HG03039 (cell line): ENCODE measurements around the gene XPNPEP1.
A peak's percentile ranks its signal among the peaks of the same experiment; 100 is the strongest.

Source experiments
- ATAC-seq: cut with Tn5 transposase; IDR thresholded peaks from one replicate; pipeline ENCODE4 v1.9.1; 2021; ENCODE audit warnings: mild to moderate bottlenecking, moderate library complexity; ENCODE audit not compliant: unreplicated experiment

XPNPEP1 gene

DNA sequence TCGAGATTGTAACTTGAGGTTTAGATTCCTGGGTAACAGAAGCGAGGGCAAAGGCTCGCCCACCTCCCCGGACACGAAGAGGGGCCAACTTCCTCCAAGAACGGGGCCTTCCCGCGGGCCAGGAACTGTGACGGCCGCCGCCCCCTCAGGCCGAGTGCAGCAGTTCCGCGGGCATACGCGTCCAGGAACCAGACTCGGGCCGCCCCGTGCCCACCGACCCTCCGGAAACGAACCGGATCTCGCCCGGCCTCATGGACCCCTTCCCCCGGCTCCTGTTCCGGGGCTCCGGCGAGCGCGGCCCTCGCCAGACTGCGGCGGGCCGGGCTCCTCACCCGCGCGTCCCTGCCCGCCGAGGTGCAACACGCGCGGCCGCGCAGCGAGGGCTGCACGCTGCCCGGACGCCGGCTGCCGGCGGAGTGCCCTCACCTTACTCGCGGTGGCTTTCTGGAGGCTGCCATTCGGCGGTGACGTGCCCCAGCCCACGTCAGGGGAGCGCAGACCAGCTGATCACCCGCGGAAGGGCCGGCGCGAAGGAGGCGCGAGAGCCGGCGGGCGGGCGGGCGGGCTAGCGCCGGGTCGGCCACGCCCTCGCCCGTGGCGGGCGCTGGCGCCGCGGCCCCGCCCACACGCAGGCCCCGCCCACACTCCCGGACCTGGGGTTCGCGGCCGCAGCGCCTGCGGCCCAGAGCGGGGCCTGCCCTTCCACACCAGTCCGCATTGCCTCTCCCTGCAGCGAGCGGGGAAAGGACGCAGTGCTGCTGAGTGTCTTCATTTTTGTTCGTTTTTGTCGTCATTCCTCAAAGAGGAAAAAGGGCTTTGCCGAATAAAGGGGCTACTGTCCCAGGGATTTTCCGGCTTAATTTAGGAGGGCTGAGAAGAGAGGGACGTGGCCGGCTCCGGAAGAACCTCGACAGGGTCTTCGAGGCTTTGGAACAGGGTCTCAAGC, at the start of gene XPNPEP1:
XPNPEP1 (minus strand) TSS at position 536 of the 946 bp plus-strand sequence; CDS start at position 458, 78 bp downstream.
- ATAC-seq, result peak; percentile 95

DNA sequence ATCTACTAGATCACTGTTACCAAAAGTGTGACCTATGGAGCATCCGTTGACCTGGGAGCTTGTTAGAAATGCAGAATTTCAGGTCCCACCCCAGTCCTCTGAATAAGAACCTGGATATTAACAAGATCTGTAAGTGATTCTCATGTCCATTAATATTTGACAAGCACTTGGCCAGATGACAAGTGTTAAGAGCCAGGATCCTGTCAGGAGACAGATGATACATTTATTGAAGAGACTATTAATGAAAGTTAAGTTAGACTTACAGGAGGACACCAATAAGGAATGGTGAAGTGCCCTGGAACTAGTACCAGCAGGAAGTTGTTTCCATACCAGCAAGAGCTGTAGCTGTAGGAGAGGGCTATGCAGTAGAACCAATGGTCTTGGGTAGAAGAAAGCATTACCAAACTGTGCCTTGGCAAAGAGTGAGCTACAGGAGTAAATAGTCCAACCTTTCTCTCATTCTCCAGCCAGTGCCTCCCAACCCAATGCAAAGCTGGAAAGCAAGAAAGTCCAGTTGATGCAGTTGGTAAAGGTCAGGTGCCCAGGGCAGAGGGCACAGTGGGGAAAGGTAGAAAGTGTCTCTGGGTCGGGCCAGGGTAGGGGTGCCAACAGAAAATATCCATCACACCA, 49.2 kb upstream of the XPNPEP1 start:
- no peak for ATAC-seq

DNA sequence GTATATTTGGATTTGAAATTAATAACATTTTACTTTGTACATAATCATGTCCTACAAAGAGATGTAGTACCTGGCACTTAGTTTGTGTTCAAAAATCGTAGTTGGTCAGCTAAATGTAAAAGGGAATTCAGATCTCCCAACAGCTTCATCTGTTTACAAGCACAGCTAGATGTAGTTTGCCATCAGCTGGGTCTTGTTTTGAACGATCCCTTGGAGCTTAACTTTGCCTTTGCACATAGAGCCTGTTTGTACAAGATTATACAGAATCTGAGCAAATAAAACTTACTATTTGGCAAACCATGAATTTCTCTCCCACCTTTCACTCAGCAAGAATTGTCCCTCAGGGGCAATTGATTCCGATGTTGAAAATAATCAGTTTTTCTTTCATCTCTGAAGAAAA, 48.3 kb upstream of the XPNPEP1 start:
- ATAC-seq, result no peak

DNA sequence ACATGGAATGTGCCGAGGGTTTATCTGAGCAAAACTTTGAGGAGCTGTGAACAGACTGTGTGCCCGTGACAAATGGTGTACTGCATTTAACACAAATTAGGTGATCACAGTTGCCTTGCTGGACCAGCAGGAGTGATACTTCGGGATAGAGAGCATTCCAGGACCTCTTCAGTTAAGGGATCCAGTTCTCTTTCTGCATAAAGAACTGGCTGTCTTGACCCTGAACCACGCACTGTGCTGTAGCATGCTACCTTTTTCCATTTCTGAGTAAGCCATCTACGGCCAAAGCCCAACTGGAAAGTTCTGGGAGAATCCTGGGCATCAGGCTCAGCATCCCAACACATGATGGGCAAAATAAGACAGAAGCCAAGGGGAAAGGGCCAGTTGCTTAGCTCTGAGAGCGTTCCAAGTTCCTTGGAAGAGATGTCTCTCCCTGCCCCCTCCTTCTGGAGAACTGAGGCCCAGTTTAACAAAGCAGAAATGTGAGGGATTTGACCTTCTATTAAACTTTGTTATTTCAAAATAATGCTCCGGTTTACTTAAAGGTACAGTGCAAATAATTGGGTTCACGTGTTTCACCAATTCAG, 46.5 kb upstream of the XPNPEP1 start:
- no peak for ATAC-seq

DNA sequence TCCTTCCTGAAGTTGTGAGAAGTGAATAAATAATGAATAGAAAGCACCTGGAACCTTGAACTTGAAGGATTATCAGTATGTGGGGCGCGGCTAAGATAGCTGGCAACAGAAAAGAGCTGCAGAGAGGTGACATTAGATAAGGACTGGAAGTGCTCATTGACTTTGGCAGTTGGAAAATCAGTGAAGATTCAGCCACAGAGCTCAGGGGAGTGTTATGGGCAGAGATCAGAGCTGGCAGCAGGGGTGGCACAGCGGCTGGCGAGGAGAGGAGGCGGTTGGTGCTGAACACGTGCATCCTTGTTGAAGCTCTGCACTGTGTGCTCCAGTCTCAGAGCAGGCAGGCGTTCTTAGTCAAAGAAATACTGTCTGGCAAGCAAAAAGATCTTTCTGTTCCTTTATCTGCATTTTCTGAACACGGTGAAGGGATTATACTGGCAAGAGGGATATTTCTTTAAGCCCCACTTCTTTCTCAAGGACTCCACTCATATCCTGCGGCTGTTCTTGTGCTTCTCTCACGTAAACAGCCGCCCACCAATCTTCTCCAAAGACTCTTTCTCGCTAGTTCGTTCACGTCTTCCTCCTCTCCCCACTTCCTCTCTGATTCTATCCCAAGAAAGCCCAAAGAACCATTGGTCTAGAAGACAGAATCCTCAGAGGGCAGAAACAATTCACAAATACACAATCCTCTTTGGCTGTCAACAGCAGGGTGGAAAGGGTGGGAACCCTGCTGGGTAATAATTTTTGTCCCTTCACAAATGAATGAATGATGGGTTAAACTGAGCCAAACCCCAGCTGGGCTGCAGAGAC, 45.8 kb upstream of the XPNPEP1 start:
- no peak for ATAC-seq

DNA sequence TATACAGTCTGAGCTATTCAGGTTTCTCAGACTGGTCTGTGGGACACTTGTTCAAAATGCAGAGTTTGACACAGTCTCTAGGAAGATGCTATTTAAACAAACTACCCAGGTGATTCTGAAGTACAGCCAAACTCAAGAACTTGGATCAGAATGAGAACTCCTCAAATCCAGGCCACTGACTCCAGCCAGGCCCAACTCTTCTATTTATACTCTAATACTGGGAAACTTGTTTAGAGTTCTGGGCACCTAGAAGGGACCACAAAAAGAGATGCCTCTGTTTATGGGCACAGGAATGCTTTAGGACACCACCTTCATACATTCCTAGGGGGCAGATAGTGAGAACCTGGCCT, 44.4 kb upstream of the XPNPEP1 start:
- ATAC-seq, result no peak

DNA sequence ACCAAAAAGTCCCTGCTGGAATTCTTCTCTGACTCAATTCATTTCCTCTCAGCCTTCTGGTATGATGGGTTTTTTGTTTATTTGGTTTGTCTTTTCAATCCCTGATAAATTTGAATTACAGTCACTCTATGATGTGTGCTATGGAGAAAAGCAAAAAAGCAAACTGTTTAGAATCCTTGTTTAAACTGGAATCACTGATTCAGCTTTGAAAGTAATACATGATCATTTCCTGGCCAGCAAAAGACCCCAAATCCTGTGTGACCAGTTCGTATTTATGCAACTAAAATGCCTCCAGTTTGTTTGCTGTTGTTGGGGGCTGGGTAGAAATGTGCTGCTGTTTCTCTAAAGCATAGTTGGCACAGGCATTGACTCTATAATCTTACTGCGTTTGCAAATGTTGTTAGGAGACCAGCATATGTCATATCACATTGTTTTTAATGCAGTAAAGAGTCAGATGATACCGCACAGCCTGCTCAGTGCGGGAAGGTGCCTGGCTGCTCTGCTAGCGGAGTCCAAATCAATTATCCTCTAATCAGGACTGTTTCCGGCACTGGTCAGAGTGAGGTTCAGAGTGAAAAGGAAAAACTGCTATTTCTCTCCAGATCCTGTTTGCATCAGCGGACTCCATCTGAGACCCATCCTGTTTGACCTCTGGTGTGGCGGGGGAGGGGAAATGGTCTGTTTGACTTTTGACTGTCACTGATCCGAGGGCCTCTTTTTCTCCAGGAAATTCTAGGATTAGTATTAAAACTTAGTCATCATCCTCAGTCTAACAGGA, 43.8 kb upstream of the XPNPEP1 start:
- no peak for ATAC-seq

DNA sequence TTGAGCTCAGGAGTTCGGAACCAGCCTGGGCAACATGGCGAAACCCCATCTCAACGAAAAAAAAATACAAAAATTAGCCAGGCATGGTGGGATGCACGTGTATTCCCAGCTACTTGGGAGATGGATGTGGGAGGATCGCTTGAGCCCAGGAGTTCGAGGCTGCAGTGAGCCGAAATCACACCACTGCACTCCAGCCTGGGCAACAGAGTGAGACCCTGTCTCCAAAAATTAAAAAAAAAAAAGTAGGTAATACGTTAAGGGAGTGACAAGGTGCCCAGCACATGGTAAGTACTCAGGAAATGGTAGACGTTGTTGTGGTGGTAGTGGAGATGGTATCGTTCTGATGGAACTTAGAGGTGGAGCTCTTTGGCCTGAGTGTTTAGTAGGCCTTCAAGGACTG, 41.0 kb upstream of the XPNPEP1 start:
- no peak for ATAC-seq

DNA sequence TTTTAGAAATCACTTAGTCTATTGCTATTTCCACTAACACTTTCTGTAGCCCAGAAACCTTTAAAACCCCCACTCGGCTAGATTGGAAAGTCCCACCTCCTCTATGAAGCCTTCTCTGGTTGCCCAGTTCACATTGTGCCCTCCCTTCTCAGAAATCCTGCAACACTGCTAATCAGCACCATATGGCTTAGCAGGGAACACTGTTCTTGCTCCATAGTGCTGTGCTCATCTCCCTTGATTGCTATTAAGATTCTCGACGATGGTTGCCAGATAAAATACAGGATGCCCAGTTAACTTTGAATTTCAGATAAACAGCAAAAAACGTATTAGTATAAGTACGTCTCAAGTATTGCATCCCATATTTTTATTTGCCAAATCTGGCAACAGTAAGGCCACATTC, 40.1 kb upstream of the XPNPEP1 start:
- ATAC-seq, result no peak

DNA sequence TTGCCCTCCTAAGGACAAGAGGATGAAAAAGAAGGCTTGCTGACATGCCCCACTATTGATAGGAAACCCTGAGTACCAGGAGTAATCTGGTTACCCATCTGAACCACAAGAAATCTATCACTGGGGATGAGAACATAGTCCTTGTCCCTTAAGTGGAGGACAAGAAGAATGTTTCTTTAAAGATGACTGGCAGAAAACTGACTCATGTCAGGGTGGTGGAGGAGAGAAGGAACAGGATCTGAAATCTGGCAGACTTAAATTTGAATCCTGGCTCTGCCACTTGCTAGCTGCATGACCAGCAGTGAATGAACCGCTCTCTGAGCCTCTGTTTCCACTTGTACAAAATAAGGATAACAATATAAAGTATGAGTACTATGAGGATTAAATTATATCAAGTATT, 38.9 kb upstream of the XPNPEP1 start:
- ATAC-seq, result no peak

DNA sequence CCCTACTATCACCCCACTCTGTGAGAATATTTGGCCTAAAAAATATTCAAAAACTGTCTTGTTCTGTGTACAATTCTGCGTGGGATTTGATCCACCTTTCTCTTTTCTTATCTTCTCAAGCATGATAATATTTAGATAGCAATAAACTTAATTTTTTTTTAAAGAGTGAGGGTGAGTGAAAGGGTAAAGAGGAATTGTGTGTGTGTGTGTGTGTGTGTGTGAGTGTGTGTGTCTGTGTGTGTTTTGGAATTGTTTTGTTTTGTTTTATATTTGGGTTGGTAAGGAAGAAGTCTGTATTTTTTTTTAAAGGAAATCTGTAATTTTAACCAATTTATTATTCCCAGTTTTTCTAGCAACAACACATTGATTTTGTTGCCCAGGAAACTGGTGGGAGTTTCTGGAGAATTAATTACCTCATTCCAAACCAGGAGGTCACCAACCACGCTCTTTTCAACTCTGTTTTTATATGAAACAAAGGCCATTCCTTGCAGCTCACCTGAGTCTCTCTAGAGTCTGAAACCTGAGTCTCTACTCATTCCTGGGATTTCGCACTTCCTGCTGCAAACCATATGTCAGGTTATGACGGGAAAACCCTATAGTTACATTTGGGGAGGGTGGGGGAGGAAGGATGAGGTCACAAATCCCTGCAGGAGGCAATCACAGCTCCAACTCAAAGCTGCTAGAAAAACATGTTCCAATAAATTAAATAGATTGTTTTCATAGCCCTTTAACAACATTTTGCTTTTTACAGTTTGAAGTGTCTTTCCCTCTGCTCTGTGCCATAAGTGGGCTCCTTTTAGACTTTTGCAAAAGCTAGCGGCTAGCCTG, 38.1 kb upstream of the XPNPEP1 start:
- ATAC-seq, result no peak

DNA sequence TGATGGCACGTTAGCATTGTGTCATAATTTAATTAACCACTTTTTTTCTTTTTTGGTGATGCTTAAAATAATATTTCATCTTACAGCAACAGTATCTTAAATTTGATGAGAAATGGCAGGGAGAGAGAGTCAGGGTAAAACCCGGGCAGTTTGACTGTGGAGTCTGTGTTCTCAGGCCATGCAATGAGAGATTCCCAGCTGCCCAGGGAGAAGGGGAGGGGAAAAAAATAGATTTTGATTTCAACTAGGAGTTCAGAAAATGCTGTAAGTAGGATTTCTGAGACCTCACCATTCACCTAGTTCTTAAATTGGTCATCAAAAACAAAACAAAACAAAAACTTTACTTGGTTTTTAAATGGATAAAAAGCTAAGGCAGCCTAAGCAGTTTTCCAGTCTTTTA, 37.4 kb upstream of the XPNPEP1 start:
- no peak for ATAC-seq

DNA sequence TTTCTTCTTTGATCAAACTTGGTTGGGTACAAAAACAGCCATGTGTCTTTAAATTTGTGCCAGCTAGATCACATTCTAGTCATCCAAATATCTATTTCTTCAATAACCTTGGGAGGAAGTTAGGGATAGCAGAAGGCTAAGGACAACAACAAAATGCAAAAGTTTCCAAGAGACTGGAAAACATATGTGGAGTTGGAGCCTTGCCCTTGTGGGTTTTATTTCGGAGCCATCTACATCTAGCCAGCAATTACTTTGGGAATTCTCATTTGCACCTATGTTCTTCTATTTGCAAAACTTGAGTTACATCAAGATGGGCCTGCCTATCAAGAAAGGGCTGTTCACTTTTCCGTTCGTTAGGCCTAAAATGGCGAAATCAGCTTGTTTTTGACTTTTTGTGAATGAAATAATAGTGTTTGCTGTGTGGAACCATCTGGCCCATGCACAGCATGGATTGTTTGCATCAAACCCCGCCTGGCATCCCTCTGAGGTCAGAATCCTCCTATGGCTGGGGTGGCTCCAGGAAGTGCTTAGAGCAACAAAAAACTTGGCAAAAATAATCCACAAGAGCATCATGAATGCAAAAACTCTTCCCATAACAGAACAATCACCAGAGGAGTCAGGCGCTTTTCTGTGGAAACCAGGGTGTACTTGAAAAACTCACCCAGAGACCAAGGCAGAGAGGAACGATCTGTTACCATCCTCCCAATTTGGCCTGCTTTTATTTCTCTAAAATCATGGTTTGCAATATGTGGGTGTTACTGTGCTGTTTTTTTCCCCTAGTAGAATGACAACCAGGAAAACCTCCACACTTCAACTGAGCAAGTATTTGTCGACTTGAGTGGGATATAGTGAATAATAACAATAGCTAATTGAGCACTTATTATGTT, 36.2 kb upstream of the XPNPEP1 start:
- ATAC-seq, result no peak

DNA sequence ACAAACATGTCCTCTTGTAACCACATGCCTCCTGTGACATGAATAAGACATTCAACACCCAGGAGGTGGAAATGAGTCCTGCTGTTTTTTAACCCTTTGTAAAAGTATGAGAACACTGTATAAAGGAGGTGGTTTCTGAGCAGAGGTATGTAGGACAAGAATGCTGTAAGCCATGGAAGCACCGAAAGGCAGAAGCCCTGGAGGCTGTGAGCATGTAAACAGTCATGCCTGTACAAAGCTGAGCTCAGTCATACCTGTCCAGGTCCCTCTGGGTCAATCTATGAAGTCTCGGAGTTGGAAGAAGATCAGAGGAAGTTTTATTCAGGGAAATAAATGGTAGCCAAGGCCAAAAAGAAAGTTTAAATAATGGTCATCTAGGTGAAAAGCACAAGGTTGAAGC, 34.7 kb upstream of the XPNPEP1 start:
- ATAC-seq, result no peak

DNA sequence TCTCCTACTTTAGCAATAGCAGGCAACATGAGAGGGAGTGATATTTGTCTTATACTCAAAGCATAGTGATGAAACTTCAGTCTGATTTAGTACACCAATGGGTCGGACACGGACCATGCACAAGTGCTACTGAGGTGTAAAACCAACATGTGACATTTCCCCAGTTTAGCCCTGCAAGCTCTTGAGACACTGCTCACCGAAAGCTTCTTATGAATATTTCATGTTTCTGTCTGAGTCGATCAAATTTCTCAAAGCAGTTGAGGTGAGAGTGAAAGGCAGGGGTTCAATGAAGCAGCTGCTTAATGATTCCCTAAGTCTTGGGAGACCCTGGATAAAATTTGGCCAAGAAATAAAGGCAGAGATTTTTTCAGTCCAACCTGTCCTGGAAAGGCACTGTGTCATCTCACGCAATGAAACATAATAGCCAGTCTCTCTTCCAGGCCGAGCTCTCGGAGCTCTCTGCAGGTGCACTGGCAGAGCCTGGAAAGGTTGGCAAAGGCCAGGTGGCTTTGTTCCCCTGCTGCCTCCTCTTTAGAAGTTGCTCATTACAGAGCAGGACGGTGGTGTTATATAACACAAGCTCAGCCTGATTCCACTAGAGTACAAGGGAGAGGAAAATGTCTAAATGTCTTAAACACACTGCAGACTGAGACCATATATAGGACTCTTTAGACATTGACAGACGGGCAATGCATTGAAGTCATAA, 33.9 kb upstream of the XPNPEP1 start:
- ATAC-seq, result peak; percentile 95

DNA sequence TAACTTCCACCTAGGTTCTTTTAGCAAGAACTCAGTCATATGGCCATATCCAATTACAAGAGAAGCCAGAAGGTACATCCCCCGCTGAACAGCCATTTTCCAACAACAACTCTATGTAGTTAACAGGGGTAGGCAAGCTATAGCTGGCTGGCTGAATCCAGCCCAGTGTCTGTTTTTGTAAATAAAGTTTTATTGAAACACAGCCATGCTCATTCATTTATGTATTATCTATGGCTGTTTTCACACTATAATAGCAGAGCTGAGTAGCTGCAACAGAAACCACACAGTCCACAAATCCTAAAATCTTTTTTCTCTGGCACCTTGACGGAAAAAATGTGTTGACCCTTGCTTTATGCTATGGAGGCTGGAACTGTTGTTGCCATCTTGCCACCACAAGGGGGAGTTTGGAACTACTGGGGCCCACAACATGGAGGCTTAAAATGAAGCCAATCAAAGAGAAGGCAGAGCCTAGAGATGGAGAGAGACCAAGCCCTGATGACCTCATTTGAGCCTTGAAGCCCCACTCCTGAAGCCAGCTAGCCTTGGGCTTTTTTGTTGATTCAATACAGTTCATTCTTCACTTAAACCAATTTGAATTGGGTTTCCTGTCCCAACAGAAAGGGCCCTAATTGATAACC, 33.3 kb upstream of the XPNPEP1 start:
- ATAC-seq, result peak; percentile 67

DNA sequence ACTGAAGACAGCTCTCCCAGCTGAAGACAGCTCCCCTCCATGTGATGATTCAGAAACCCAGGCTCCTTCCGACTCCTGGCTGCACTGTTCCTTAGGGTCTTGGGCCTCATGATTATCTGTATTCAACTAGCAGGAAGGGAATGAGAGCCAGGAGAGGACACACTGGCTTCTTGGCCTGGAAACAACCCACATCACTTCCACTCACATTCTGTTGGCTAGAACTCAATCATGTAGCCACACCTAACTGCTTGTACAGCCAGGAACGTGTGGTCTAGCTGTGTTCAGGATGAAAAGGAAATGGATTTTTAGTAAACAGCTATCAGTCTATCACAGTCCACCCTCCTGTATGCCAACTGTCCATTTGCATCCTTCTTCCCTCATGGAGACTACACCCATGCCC, 30.5 kb upstream of the XPNPEP1 start:
- no peak for ATAC-seq
